GM12878 (cell line): ENCODE data around the gene PIPOX.

Experiments
- BHLHE40 ChIP-seq, 2 experiments: fragments of 450-650 bp in 1 of 2; IDR thresholded peaks; 2 replicates each; pipeline ENCODE4 v1.6.1; 2011 to 2017; ENCODE audit warnings: low read depth in 2 of 2, borderline replicate concordance in 1 of 2, improper control_type of control experiment in 1 of 2, low read length in 1 of 2, mild to moderate bottlenecking in 1 of 2
- CEBPB ChIP-seq, 2 experiments: fragments of 150-350 bp in 1 of 2; IDR thresholded peaks; 2 replicates each; pipeline ENCODE4 v1.6.1; 2012 to 2014; ENCODE audit warnings: low read depth in 2 of 2, low read length in 2 of 2, borderline replicate concordance in 1 of 2, inconsistent platforms in 1 of 2
- EP300 ChIP-seq, 2 experiments: fragments of 150-350 bp in 1 of 2; IDR thresholded peaks; 2 replicates each; pipeline ENCODE4 v1.6.1; 2011 to 2012; ENCODE audit warnings: low read depth in 2 of 2, low read length in 2 of 2, borderline replicate concordance in 1 of 2, improper control_type of control experiment in 1 of 2, inconsistent platforms in 1 of 2; ENCODE audit not compliant: control insufficient read depth in 1 of 2
- HCFC1 ChIP-seq: fragments of 150-350 bp; IDR thresholded peaks from 2 replicates; pipeline ENCODE4 v1.6.1; 2014; ENCODE audit warnings: low read length
- MYC ChIP-seq: IDR thresholded peaks from 2 replicates; pipeline ENCODE4 v1.6.1; 2011; ENCODE audit warnings: mild to moderate bottlenecking, low read length, moderate library complexity, inconsistent platforms; ENCODE audit not compliant: insufficient read depth, insufficient replicate concordance, insufficient read length, severe bottlenecking
- NFXL1 ChIP-seq: fragments of 450-650 bp; IDR thresholded peaks from 2 replicates; pipeline ENCODE4 v1.6.1; 2017; ENCODE audit warnings: antibody characterized with exemption, mild to moderate bottlenecking, borderline replicate concordance
- POLR2AphosphoS5 ChIP-seq: IDR thresholded peaks from 2 replicates; pipeline ENCODE4 v1.6.1; 2011; ENCODE audit warnings: mild to moderate bottlenecking, low read length, inconsistent platforms
- RFX5 ChIP-seq: IDR thresholded peaks from 2 replicates; pipeline ENCODE4 v1.6.1; 2011; ENCODE audit warnings: low read depth, low read length, improper control_type of control experiment
- TBL1XR1 ChIP-seq: IDR thresholded peaks from 2 replicates; pipeline ENCODE4 v1.6.1; 2012; ENCODE audit warnings: low read depth, low read length, improper control_type of control experiment
- TCF3 ChIP-seq: IDR thresholded peaks from 2 replicates; pipeline ENCODE4 v1.6.1; 2012; ENCODE audit warnings: low read depth, mild to moderate bottlenecking, low read length, borderline replicate concordance; ENCODE audit not compliant: insufficient read depth
- YY1 ChIP-seq: IDR thresholded peaks from 2 replicates; pipeline ENCODE4 v1.6.1; 2011; ENCODE audit warnings: low read depth, mild to moderate bottlenecking, low read length
- TF ChIP-seq, protein P1 (sequence below): IDR thresholded peaks from 2 replicates; pipeline ENCODE4 v1.6.1; 2012; ENCODE audit warnings: mild to moderate bottlenecking, low read depth, low read length
- TF ChIP-seq, protein P2 (sequence below): IDR thresholded peaks from 2 replicates; pipeline ENCODE4 v1.6.1; 2012; ENCODE audit warnings: low read depth, low read length, improper control_type of control experiment
- TF ChIP-seq, protein P3 (sequence below), 3 experiments: IDR thresholded peaks in 2 of 3; conservative IDR thresholded peaks in 1 of 3; 2 replicates each; pipeline ENCODE4 v1.5.1; 2011; ENCODE audit warnings: low read depth in 3 of 3, low read length in 3 of 3, mild to moderate bottlenecking in 3 of 3, control low read depth in 2 of 3, moderate library complexity in 2 of 3, inconsistent platforms in 1 of 3, mixed read lengths in 1 of 3; ENCODE audit not compliant: control insufficient read depth in 2 of 3, insufficient read depth in 1 of 3; ENCODE audit errors: extremely low read depth in 1 of 3

DNA sequence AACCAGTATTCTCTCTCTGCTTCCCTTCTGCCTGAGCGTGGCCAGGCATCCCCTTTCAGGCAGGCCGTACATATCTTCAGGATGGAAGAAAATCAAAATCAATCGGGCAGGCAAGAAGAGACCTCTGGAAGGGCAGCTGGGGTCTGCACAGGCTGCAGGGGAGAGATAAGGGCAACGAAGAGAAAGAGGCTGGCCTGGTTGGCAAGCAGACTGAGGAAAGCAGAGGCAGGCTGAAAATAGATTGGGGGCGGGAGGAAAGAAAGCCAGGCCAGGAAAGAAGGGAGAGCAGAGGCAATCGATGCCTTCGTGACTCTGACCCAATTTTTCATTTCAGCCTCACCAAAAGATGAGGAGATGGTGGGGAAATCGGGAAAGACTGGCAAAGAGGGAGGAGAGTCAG lies 18.1 kb downstream of the PIPOX start:
- TF ChIP-seq NFXL1 (no peak), MYC (no peak), YY1 (no peak), BHLHE40 (IDR thresholded peaks at IDR 0.05; ENCODE audit: borderline replicate concordance in 1 of 2, low read depth in 2 of 2, low read length in 1 of 2) (no peak), CEBPB (IDR thresholded peaks at IDR 0.05; ENCODE audit: borderline replicate concordance in 1 of 2, low read depth in 2 of 2, low read length in 2 of 2) (no peak), RFX5 (no peak), TCF3 (no peak), POLR2AphosphoS5 (no peak), EP300 (IDR thresholded peaks at IDR 0.05; ENCODE audit: borderline replicate concordance in 1 of 2, control insufficient read depth in 1 of 2, low read depth in 2 of 2, low read length in 2 of 2) (no peak), HCFC1 (no peak), TBL1XR1 (no peak)
- TF ChIP-seq, protein P1, sequence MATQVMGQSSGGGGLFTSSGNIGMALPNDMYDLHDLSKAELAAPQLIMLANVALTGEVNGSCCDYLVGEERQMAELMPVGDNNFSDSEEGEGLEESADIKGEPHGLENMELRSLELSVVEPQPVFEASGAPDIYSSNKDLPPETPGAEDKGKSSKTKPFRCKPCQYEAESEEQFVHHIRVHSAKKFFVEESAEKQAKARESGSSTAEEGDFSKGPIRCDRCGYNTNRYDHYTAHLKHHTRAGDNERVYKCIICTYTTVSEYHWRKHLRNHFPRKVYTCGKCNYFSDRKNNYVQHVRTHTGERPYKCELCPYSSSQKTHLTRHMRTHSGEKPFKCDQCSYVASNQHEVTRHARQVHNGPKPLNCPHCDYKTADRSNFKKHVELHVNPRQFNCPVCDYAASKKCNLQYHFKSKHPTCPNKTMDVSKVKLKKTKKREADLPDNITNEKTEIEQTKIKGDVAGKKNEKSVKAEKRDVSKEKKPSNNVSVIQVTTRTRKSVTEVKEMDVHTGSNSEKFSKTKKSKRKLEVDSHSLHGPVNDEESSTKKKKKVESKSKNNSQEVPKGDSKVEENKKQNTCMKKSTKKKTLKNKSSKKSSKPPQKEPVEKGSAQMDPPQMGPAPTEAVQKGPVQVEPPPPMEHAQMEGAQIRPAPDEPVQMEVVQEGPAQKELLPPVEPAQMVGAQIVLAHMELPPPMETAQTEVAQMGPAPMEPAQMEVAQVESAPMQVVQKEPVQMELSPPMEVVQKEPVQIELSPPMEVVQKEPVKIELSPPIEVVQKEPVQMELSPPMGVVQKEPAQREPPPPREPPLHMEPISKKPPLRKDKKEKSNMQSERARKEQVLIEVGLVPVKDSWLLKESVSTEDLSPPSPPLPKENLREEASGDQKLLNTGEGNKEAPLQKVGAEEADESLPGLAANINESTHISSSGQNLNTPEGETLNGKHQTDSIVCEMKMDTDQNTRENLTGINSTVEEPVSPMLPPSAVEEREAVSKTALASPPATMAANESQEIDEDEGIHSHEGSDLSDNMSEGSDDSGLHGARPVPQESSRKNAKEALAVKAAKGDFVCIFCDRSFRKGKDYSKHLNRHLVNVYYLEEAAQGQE: no peak
- TF ChIP-seq, protein P2, sequence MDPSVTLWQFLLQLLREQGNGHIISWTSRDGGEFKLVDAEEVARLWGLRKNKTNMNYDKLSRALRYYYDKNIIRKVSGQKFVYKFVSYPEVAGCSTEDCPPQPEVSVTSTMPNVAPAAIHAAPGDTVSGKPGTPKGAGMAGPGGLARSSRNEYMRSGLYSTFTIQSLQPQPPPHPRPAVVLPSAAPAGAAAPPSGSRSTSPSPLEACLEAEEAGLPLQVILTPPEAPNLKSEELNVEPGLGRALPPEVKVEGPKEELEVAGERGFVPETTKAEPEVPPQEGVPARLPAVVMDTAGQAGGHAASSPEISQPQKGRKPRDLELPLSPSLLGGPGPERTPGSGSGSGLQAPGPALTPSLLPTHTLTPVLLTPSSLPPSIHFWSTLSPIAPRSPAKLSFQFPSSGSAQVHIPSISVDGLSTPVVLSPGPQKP: no peak
- TF ChIP-seq, protein P3, sequence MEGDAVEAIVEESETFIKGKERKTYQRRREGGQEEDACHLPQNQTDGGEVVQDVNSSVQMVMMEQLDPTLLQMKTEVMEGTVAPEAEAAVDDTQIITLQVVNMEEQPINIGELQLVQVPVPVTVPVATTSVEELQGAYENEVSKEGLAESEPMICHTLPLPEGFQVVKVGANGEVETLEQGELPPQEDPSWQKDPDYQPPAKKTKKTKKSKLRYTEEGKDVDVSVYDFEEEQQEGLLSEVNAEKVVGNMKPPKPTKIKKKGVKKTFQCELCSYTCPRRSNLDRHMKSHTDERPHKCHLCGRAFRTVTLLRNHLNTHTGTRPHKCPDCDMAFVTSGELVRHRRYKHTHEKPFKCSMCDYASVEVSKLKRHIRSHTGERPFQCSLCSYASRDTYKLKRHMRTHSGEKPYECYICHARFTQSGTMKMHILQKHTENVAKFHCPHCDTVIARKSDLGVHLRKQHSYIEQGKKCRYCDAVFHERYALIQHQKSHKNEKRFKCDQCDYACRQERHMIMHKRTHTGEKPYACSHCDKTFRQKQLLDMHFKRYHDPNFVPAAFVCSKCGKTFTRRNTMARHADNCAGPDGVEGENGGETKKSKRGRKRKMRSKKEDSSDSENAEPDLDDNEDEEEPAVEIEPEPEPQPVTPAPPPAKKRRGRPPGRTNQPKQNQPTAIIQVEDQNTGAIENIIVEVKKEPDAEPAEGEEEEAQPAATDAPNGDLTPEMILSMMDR (IDR thresholded peaks at IDR 0.05 in 2 of 3, conservative IDR thresholded peaks at IDR 0.05 in 1 of 3; ENCODE audit: control insufficient read depth in 2 of 3, extremely low read depth in 1 of 3, insufficient read depth in 1 of 3, low read depth in 3 of 3, low read length in 3 of 3): no peak
